IMR-90 (cell line): ENCODE measurements around the gene ZBTB25. TPM values are rescaled to one million over a fixed set of nuclear protein-coding genes. Genes with fewer than 3 reads are reported as not detected.

Experiments used
- ATAC-seq: fragments of 200-7000 bp; cut with Tn5 transposase; 2 replicates; pipeline ENCODE4 v1.9.1; 2020; ENCODE audit warnings: low read depth, mild to moderate bottlenecking, moderate library complexity
- BruUV-seq: library from RNA; stranded (reverse); fragments of 400-500 nt; replicated peaks from 2 replicates; lab custom pipeline; 2021; lab: Mats Ljungman, UMichigan
- CTCF ChIA-PET: fragments of 300-600 bp; formaldehyde crosslinking; extraction: SDS; loops from one replicate; lab custom pipeline; 2021; ENCODE audit warnings: antibody characterized with exemption; lab: Yijun Ruan, JAX
- POLR2A ChIA-PET: fragments of 300-600 bp; sonication (Branson Sonifier 250); formaldehyde crosslinking; loops from one replicate; lab custom pipeline; 2022; ENCODE audit warnings: antibody characterized with exemption; ENCODE audit not compliant: unreplicated experiment; lab: Charles Lee
- DNase-seq: peaks from one replicate; pipeline ENCODE4 v3.0.0; 2013
- H2AFZ ChIP-seq: replicated peaks from 2 replicates; pipeline ENCODE3; 2013; ENCODE audit warnings: low read length, mild to moderate bottlenecking; ENCODE audit not compliant: poor library complexity
- H2AK5ac ChIP-seq: 2 replicates; pipeline ENCODE4 v1.6.1; 2013; ENCODE audit warnings: low read depth, low read length, inconsistent platforms
- H2AK9ac ChIP-seq: replicated peaks from 2 replicates; pipeline ENCODE3; 2013; ENCODE audit warnings: mild to moderate bottlenecking, low read depth, low read length, moderate library complexity; ENCODE audit not compliant: poor library complexity
- H2BK120ac ChIP-seq: 2 replicates; pipeline ENCODE4 v1.6.1; 2013; ENCODE audit warnings: low read depth, low read length, inconsistent platforms
- H2BK15ac ChIP-seq: 3 replicates; pipeline ENCODE4 v1.6.1; 2013; ENCODE audit warnings: low read depth, low read length, inconsistent platforms
- H2BK20ac ChIP-seq: 2 replicates; pipeline ENCODE4 v1.6.1; 2013; ENCODE audit warnings: low read depth, mild to moderate bottlenecking, inconsistent platforms, low read length, moderate library complexity
- H2BK5ac ChIP-seq: 2 replicates; pipeline ENCODE4 v1.6.1; 2013; ENCODE audit warnings: mild to moderate bottlenecking, low read depth, low read length, inconsistent platforms; ENCODE audit not compliant: poor library complexity, severe bottlenecking
- H3K14ac ChIP-seq: replicated peaks from 2 replicates; pipeline ENCODE4 v1.6.1; 2013; ENCODE audit warnings: low read depth, low read length, inconsistent platforms
- H3K18ac ChIP-seq: 2 replicates; pipeline ENCODE4 v1.6.1; 2013; ENCODE audit warnings: low read depth, low read length, control low read depth
- H3K23ac ChIP-seq: 2 replicates; pipeline ENCODE4 v1.6.1; 2013; ENCODE audit warnings: low read depth, low read length, inconsistent platforms
- H3K27ac ChIP-seq: 2 replicates; pipeline ENCODE4 v1.5.1; 2013; ENCODE audit warnings: mild to moderate bottlenecking, control low read depth, low read length; ENCODE audit not compliant: insufficient read depth
- H3K27me3 ChIP-seq: 2 replicates; pipeline ENCODE4 v1.6.1; 2013; ENCODE audit warnings: low read length; ENCODE audit not compliant: control insufficient read depth, insufficient read depth
- H3K36me3 ChIP-seq: 2 replicates; pipeline ENCODE4 v1.6.1; 2013; ENCODE audit warnings: low read length, mixed read lengths; ENCODE audit not compliant: control insufficient read depth, insufficient read depth
- H3K4ac ChIP-seq: 2 replicates; pipeline ENCODE4 v1.6.1; 2013; ENCODE audit warnings: low read depth, low read length, inconsistent platforms
- H3K4me1 ChIP-seq: 2 replicates; pipeline ENCODE4 v1.6.1; 2013; ENCODE audit warnings: low read length, mixed read lengths; ENCODE audit not compliant: control insufficient read depth, insufficient read depth
- H3K4me2 ChIP-seq: 2 replicates; pipeline ENCODE4 v1.6.1; 2013; ENCODE audit warnings: low read depth, mild to moderate bottlenecking, control low read depth, low read length, moderate library complexity
- H3K4me3 ChIP-seq: 2 replicates; pipeline ENCODE4 v1.5.1; 2013; ENCODE audit warnings: low read depth, mild to moderate bottlenecking, control low read depth, low read length, moderate library complexity; ENCODE audit not compliant: insufficient read depth
- H3K56ac ChIP-seq: 2 replicates; pipeline ENCODE4 v1.6.1; 2013; ENCODE audit warnings: low read length, inconsistent platforms; ENCODE audit not compliant: insufficient read depth; ENCODE audit errors: extremely low read depth
- H3K79me1 ChIP-seq, 2 experiments: 2 replicates each; pipeline ENCODE4 v1.6.1; 2013; ENCODE audit warnings: low read length in 2 of 2, inconsistent platforms in 1 of 2, low read depth in 1 of 2
- H3K9ac ChIP-seq: 2 replicates; pipeline ENCODE4 v1.6.1; 2013; ENCODE audit warnings: low read depth, low read length, control low read depth
- H3K9me1 ChIP-seq: 2 replicates; pipeline ENCODE4 v1.6.1; 2013; ENCODE audit warnings: low read length, inconsistent platforms; ENCODE audit not compliant: insufficient read depth
- H3K9me3 ChIP-seq: 2 replicates; pipeline ENCODE4 v1.6.1; 2013; ENCODE audit warnings: low read length; ENCODE audit not compliant: control insufficient read depth, insufficient read depth
- H4K20me1 ChIP-seq: 2 replicates; pipeline ENCODE4 v1.6.1; 2013; ENCODE audit warnings: low read length, inconsistent platforms; ENCODE audit not compliant: insufficient read depth
- H4K5ac ChIP-seq: 2 replicates; pipeline ENCODE4 v1.6.1; 2013; ENCODE audit warnings: mild to moderate bottlenecking, low read depth, low read length, control low read depth
- H4K8ac ChIP-seq, 2 experiments: 2 replicates each; pipeline ENCODE4 v1.6.1; 2013; ENCODE audit warnings: low read depth in 2 of 2, low read length in 2 of 2, control low read depth in 1 of 2, inconsistent platforms in 1 of 2
- H4K91ac ChIP-seq: 2 replicates; pipeline ENCODE4 v1.6.1; 2013; ENCODE audit warnings: low read depth, low read length, inconsistent platforms; ENCODE audit not compliant: insufficient read depth
- BHLHE40 ChIP-seq: fragments of 150-350 bp; IDR thresholded peaks from 2 replicates; pipeline ENCODE4 v1.6.1; 2016; ENCODE audit warnings: mild to moderate bottlenecking, low read depth, low read length
- CEBPB ChIP-seq: IDR thresholded peaks from 2 replicates; pipeline ENCODE4 v1.6.1; 2012; ENCODE audit warnings: low read depth, low read length, improper control_type of control experiment
- CHD1 ChIP-seq: IDR thresholded peaks from 2 replicates; pipeline ENCODE4 v1.6.1; 2012; ENCODE audit warnings: low read depth, low read length, improper control_type of control experiment
- FOS ChIP-seq: fragments of 150-350 bp; IDR thresholded peaks from 2 replicates; pipeline ENCODE4 v1.6.1; 2016; ENCODE audit warnings: low read depth, low read length
- MAFK ChIP-seq: IDR thresholded peaks from 2 replicates; pipeline ENCODE4 v1.6.1; 2012; ENCODE audit warnings: low read depth, low read length, improper control_type of control experiment
- MAZ ChIP-seq: IDR thresholded peaks from 2 replicates; pipeline ENCODE4 v1.6.1; 2012; ENCODE audit warnings: low read depth, mild to moderate bottlenecking, low read length, improper control_type of control experiment, moderate library complexity, borderline replicate concordance
- MXI1 ChIP-seq: IDR thresholded peaks from 2 replicates; pipeline ENCODE4 v1.6.1; 2012; ENCODE audit warnings: low read depth, mild to moderate bottlenecking, low read length, moderate library complexity, borderline replicate concordance
- NFE2L2 ChIP-seq: fragments of 150-350 bp; IDR thresholded peaks from 2 replicates; pipeline ENCODE4 v1.6.1; 2016; ENCODE audit warnings: low read depth, mild to moderate bottlenecking, low read length
- POLR2A ChIP-seq: IDR thresholded peaks from 2 replicates; pipeline ENCODE4 v1.6.1; 2012; ENCODE audit warnings: mild to moderate bottlenecking, low read depth, low read length
- RAD21 ChIP-seq: IDR thresholded peaks from 2 replicates; pipeline ENCODE4 v1.6.1; 2012; ENCODE audit warnings: low read length, improper control_type of control experiment
- RCOR1 ChIP-seq: IDR thresholded peaks from 2 replicates; pipeline ENCODE4 v1.6.1; 2012; ENCODE audit warnings: mild to moderate bottlenecking, low read length, improper control_type of control experiment; ENCODE audit not compliant: insufficient replicate concordance
- RFX5 ChIP-seq: IDR thresholded peaks from 2 replicates; pipeline ENCODE4 v1.8.0; 2012; ENCODE audit warnings: low read depth, mild to moderate bottlenecking, low read length, moderate library complexity
- SMC3 ChIP-seq: fragments of 150-350 bp; IDR thresholded peaks from 2 replicates; pipeline ENCODE4 v1.6.1; 2016; ENCODE audit warnings: low read depth, mild to moderate bottlenecking, antibody characterized with exemption, low read length, moderate library complexity
- WGBS, 2 experiments: methylation state at CpG; one replicate each; pipeline versions ENCODE4 v1.1.5 to v1.1.7; 2013; ENCODE audit warnings: missing lambda C conversion rate in 2 of 2; ENCODE audit not compliant: insufficient read length in 1 of 2; ENCODE audit errors: extremely low coverage in 2 of 2; 5-methylcytosine and 5-hydroxymethylcytosine counted together
- dilution Hi-C: fragments of 300-500 bp; cut with HindIII; formaldehyde crosslinking; loops from one replicate; pipeline ENCODE4 v1.14.3; 2018; ENCODE audit warnings: low sequenced_read_pairs; ENCODE audit not compliant: unreplicated experiment
- in situ Hi-C: fragments of 300-500 bp; cut with MboI; formaldehyde crosslinking; loops from 3 replicates; pipeline ENCODE4 v1.14.3; 2019; ENCODE audit warnings: low sequenced_read_pairs, inconsistent platforms, mixed read lengths
- intact Hi-C: fragments of 100-400 bp; cut with micrococcal nuclease; formaldehyde crosslinking; loops from 2 replicates; pipeline ENCODE4 v1.10.0; 2022
- polyA plus RNA-seq, 3 experiments: library from polyadenylated mRNA; depleted of rRNA; stranded (reverse); fragments of >200 nt; gene quantifications; 2 replicates each; pipeline ENCODE4 v1.2.3, GENCODE V29; 2012; ENCODE audit warnings: low replicate concordance in 1 of 3
- total RNA-seq: library from RNA; depleted of rRNA; stranded (reverse); fragments of >200 nt; gene quantifications from 2 replicates; pipeline ENCODE4 v1.2.3, GENCODE V29; 2012
- TF ChIP-seq, protein P1 (sequence below): fragments of 150-350 bp; IDR thresholded peaks from 2 replicates; pipeline ENCODE4 v1.6.1; 2017; ENCODE audit warnings: mild to moderate bottlenecking, antibody characterized with exemption, low read length, low read depth
- TF ChIP-seq, protein P2 (sequence below): fragments of 150-350 bp; IDR thresholded peaks from 2 replicates; pipeline ENCODE4 v1.6.1; 2016; ENCODE audit warnings: low read depth, mild to moderate bottlenecking, low read length, moderate library complexity, borderline replicate concordance
- TF ChIP-seq, protein P3 (sequence below): conservative IDR thresholded peaks from 2 replicates; pipeline ENCODE4 v1.5.1; 2012; ENCODE audit warnings: mild to moderate bottlenecking, low read depth, low read length, improper control_type of control experiment

ZBTB25 gene
- total and polyA plus RNA-seq, 2 of the 4 experiments (the other 2 are of a cell fraction), result 4.4 to 6.6 TPM

DNA sequence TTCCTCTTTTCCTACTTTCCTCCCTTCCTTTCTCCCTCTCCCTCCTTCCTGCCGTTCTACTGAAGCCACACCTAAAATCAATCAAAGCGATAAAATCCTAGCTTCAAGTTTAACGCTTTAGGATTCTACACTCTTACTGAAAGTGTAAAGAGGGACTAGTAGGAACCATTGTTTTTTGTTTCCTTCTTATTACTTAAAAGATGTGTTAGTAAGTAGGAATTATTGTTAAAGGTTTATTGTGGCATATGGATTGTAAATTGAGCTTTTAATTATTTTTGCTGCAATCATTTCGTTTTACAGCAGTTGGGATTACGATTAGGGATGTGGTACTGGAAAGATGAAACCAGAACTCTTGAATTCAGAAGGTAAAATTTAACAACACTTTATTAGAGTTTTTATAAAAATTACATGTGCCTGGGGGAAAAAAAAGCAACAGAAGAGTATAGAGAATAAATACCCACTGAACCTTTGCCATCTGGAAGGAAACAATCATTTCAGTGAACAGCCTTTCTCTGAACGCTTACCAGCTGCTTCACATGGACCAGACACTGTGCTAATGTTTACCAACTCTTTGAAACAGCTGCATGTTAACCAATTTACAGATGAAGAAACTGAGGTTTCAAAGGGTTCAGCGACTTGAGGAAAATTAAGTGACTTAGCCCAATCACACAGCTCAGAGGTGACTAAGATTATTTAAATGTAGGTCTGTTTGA is 47.1 kb upstream of the ZBTB25 start:
- ATAC-seq, result no peak
- peaks cover 3% of the 10 kb centered on the region; the same call in 1 of the 2 replicates for H3K27me3 ChIP-seq
- H2BK15ac ChIP-seq, result no peak overlapping the region
- no peak overlapping the region for H3K56ac ChIP-seq
- no peak for DNase-seq
- no TSS peak for BruUV-seq
- H3K4me1 ChIP-seq, result no peaks in the 10 kb centered on the region
- no peak overlapping the region for H3K23ac ChIP-seq
- no peak overlapping the region for H3K9ac ChIP-seq
- POLR2A ChIA-PET, result no interaction called here
- no peak overlapping the region for H2BK20ac ChIP-seq
- in situ Hi-C loops (no loop called here), intact Hi-C loops (no loop called here), dilution Hi-C loops (no loop called here)
- no peak overlapping the region for H2AFZ ChIP-seq
- no peaks in the 10 kb centered on the region for H3K79me1 ChIP-seq
- H3K4me2 ChIP-seq, result no peak overlapping the region
- no peak for TF ChIP-seq POLR2A
- TF ChIP-seq MXI1, result no peak
- no peak for TF ChIP-seq RAD21
- TF ChIP-seq FOS, result no peak
- no peak for TF ChIP-seq RFX5
- TF ChIP-seq, protein P1, sequence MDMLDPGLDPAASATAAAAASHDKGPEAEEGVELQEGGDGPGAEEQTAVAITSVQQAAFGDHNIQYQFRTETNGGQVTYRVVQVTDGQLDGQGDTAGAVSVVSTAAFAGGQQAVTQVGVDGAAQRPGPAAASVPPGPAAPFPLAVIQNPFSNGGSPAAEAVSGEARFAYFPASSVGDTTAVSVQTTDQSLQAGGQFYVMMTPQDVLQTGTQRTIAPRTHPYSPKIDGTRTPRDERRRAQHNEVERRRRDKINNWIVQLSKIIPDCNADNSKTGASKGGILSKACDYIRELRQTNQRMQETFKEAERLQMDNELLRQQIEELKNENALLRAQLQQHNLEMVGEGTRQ, result no peak
- no peak for TF ChIP-seq CHD1
- no peak for TF ChIP-seq RCOR1
- TF ChIP-seq SMC3, result no peak
- no peak for TF ChIP-seq MAFK
- TF ChIP-seq, protein P2, sequence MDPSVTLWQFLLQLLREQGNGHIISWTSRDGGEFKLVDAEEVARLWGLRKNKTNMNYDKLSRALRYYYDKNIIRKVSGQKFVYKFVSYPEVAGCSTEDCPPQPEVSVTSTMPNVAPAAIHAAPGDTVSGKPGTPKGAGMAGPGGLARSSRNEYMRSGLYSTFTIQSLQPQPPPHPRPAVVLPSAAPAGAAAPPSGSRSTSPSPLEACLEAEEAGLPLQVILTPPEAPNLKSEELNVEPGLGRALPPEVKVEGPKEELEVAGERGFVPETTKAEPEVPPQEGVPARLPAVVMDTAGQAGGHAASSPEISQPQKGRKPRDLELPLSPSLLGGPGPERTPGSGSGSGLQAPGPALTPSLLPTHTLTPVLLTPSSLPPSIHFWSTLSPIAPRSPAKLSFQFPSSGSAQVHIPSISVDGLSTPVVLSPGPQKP, result no peak
- TF ChIP-seq NFE2L2, result no peak
- TF ChIP-seq, protein P3, sequence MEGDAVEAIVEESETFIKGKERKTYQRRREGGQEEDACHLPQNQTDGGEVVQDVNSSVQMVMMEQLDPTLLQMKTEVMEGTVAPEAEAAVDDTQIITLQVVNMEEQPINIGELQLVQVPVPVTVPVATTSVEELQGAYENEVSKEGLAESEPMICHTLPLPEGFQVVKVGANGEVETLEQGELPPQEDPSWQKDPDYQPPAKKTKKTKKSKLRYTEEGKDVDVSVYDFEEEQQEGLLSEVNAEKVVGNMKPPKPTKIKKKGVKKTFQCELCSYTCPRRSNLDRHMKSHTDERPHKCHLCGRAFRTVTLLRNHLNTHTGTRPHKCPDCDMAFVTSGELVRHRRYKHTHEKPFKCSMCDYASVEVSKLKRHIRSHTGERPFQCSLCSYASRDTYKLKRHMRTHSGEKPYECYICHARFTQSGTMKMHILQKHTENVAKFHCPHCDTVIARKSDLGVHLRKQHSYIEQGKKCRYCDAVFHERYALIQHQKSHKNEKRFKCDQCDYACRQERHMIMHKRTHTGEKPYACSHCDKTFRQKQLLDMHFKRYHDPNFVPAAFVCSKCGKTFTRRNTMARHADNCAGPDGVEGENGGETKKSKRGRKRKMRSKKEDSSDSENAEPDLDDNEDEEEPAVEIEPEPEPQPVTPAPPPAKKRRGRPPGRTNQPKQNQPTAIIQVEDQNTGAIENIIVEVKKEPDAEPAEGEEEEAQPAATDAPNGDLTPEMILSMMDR, result no peak
- TF ChIP-seq BHLHE40, result no peak
- no peak for TF ChIP-seq CEBPB
- no peak for TF ChIP-seq MAZ
- no peaks in the 10 kb centered on the region for H4K20me1 ChIP-seq
- H4K8ac ChIP-seq, result no peak overlapping the region
- H4K5ac ChIP-seq, result no peak overlapping the region
- H2AK5ac ChIP-seq, result no peak overlapping the region
- no peak overlapping the region for H2BK5ac ChIP-seq
- no peak overlapping the region for H3K14ac ChIP-seq
- H4K91ac ChIP-seq, result no peak overlapping the region
- 100% methylated on average over 1 of the region's 7 CpGs; no CpG with 5 or more reads in 1 of the 2 experiments for WGBS, 2 experiments
- H3K27ac ChIP-seq, result no peak overlapping the region
- H3K4ac ChIP-seq, result no peak overlapping the region
- no peak overlapping the region for H2BK120ac ChIP-seq
- CTCF ChIA-PET, result no interaction called here
- no peaks in the 10 kb centered on the region for H3K9me1 ChIP-seq
- H3K9me3 ChIP-seq, result no peaks in the 10 kb centered on the region
- H3K18ac ChIP-seq, result no peak overlapping the region
- no peak overlapping the region for H2AK9ac ChIP-seq
- no peak overlapping the region for H3K4me3 ChIP-seq
- no peaks in the 10 kb centered on the region; the same call in 1 of the 2 replicates for H3K36me3 ChIP-seq
